ENCODE data around the gene NR2F1-AS1.

Gene NR2F1-AS1

DNA sequence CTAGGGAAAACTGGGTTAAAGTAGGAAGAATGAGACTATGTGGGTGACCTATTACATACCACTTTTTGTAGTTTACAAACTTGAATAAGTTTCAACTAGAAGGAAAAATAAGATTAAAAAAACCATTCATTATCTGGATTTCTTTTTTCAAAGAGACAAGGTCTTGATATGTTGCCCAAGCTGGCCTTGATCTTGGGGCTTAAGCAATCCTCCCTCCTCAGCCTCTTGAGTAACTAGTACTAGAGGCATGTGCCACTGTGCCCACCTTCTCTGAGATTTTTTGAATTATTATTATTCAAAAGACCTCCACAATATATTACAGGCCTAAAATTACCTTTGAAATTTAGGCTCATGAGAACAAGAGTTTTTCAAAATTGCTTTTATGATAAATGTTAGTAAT lies 63.2 kb downstream of the NR2F1-AS1 start:
- TF ChIP-seq EZH2 (optimal IDR thresholded peaks at IDR 0.05; ENCODE audit: low read depth, low read length) (no peak), EZH2phosphoT487 (IDR thresholded peaks at IDR 0.05; ENCODE audit: low read length) (no peak)
- TF ChIP-seq, protein P1, sequence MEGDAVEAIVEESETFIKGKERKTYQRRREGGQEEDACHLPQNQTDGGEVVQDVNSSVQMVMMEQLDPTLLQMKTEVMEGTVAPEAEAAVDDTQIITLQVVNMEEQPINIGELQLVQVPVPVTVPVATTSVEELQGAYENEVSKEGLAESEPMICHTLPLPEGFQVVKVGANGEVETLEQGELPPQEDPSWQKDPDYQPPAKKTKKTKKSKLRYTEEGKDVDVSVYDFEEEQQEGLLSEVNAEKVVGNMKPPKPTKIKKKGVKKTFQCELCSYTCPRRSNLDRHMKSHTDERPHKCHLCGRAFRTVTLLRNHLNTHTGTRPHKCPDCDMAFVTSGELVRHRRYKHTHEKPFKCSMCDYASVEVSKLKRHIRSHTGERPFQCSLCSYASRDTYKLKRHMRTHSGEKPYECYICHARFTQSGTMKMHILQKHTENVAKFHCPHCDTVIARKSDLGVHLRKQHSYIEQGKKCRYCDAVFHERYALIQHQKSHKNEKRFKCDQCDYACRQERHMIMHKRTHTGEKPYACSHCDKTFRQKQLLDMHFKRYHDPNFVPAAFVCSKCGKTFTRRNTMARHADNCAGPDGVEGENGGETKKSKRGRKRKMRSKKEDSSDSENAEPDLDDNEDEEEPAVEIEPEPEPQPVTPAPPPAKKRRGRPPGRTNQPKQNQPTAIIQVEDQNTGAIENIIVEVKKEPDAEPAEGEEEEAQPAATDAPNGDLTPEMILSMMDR (IDR thresholded peaks at IDR 0.05; ENCODE audit: low read length): no peak
- Histone ChIP-seq H3K4me2 (ENCODE audit: low read depth, low read length) (no peak overlapping the region), H3K9me2 (replicated peaks; ENCODE audit: insufficient read depth, low read length) (no peaks in the 10 kb centered on the region), H3K9me3 (replicated peaks; ENCODE audit: insufficient read depth, low read length) (no peaks in the 10 kb centered on the region), H3K36me3 (replicated peaks; ENCODE audit: insufficient read depth, low read length) (no peaks in the 10 kb centered on the region), H3K4me3 (ENCODE audit: low read length) (no peak overlapping the region), H3K27me3 (replicated peaks; ENCODE audit: insufficient read depth, low read length) (no peaks in the 10 kb centered on the region), H3K79me2 (ENCODE audit: low read length) (no peaks in the 10 kb centered on the region), H3F3A (ENCODE audit: insufficient read depth, low read length) (no peaks in the 10 kb centered on the region), H3K27ac (ENCODE audit: low read length) (no peak overlapping the region), H3K4me1 (ENCODE audit: low read length) (no peaks in the 10 kb centered on the region), H2AFZ (ENCODE audit: low read length) (no peak overlapping the region), H4K20me1 (ENCODE audit: insufficient read depth, low read length) (no peaks in the 10 kb centered on the region), H3K9ac (ENCODE audit: low read length) (no peak overlapping the region)
- no peak for DNase-seq

DNA sequence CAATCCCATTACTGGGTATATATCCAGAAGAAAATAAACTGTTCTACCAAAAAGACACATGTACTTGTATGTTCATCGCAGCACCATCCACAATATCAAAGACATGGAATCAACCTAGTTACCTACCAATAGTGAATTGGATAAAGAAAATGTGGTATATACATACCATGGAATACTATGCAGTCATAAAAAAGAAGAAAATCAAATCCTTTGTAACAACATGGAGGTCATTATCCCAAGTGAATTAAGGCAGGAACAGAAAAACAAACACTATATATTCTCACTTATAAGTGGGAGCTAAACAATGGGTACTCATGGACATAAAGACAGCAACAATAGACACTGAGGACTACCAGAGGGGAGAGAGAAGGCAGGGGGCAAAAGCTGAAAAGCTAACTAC lies 67.7 kb downstream of the NR2F1-AS1 start:
- Histone ChIP-seq H3F3A (ENCODE audit: insufficient read depth, low read length) (no peaks in the 10 kb centered on the region), H3K27me3 (replicated peaks; ENCODE audit: insufficient read depth, low read length) (no peaks in the 10 kb centered on the region), H3K27ac (ENCODE audit: low read length) (no peak overlapping the region), H3K4me2 (ENCODE audit: low read depth, low read length) (no peak overlapping the region), H2AFZ (ENCODE audit: low read length) (no peak overlapping the region), H3K4me3 (ENCODE audit: low read length) (no peak overlapping the region), H3K9ac (ENCODE audit: low read length) (no peak overlapping the region), H3K9me2 (replicated peaks; ENCODE audit: insufficient read depth, low read length) (no peaks in the 10 kb centered on the region), H3K4me1 (ENCODE audit: low read length) (no peaks in the 10 kb centered on the region), H3K36me3 (replicated peaks; ENCODE audit: insufficient read depth, low read length) (no peaks in the 10 kb centered on the region), H3K79me2 (ENCODE audit: low read length) (no peaks in the 10 kb centered on the region), H4K20me1 (ENCODE audit: insufficient read depth, low read length) (no peaks in the 10 kb centered on the region), H3K9me3 (replicated peaks; ENCODE audit: insufficient read depth, low read length) (no peaks in the 10 kb centered on the region)
- DNase-seq: no peak
- TF ChIP-seq, protein P1 (IDR thresholded peaks at IDR 0.05; ENCODE audit: low read length): no peak
- TF ChIP-seq EZH2 (optimal IDR thresholded peaks at IDR 0.05; ENCODE audit: low read depth, low read length) (no peak), EZH2phosphoT487 (IDR thresholded peaks at IDR 0.05; ENCODE audit: low read length) (no peak)

DNA sequence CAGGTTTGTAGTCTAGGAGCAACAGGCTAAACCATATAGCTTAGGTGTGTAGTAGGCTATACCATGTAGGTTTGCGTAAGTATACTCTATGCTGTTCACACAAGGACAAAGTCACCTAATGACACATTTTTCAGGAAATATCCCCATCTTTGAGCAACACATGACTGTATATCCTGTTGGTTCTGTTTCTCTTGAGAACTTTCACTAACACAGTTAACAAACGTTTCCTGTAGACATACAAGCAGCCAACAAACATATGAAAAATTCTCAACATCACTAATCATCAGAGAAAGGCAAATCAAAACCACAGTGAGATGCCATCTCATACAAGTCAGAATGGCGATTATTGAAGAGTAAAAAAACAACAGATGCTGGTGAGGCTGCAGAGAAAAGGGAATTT lies 68.2 kb downstream of the NR2F1-AS1 start:
- no peaks in the 10 kb centered on the region for H3K79me2 ChIP-seq (ENCODE audit: low read length)
- H3K27me3 ChIP-seq (replicated peaks; ENCODE audit: insufficient read depth, low read length): no peaks in the 10 kb centered on the region
- no peaks in the 10 kb centered on the region for H3K4me1 ChIP-seq (ENCODE audit: low read length)
- DNase-seq: no peak
- no peaks in the 10 kb centered on the region for H3K9me3 ChIP-seq (replicated peaks; ENCODE audit: insufficient read depth, low read length)
- no peak overlapping the region for H3K9ac ChIP-seq (ENCODE audit: low read length)
- no peak overlapping the region for H2AFZ ChIP-seq (ENCODE audit: low read length)
- no peaks in the 10 kb centered on the region for H3K9me2 ChIP-seq (replicated peaks; ENCODE audit: insufficient read depth, low read length)
- H3K4me2 ChIP-seq (ENCODE audit: low read depth, low read length): no peak overlapping the region
- H4K20me1 ChIP-seq (ENCODE audit: insufficient read depth, low read length): no peaks in the 10 kb centered on the region
- H3K4me3 ChIP-seq (ENCODE audit: low read length): no peak overlapping the region
- TF ChIP-seq, protein P1 (IDR thresholded peaks at IDR 0.05; ENCODE audit: low read length): no peak
- no peak for TF ChIP-seq EZH2phosphoT487 (IDR thresholded peaks at IDR 0.05; ENCODE audit: low read length)
- no peak for TF ChIP-seq EZH2 (optimal IDR thresholded peaks at IDR 0.05; ENCODE audit: low read depth, low read length)
- H3K27ac ChIP-seq (ENCODE audit: low read length): no peak overlapping the region
- no peaks in the 10 kb centered on the region for H3K36me3 ChIP-seq (replicated peaks; ENCODE audit: insufficient read depth, low read length)
- no peaks in the 10 kb centered on the region for H3F3A ChIP-seq (ENCODE audit: insufficient read depth, low read length)

Data from MM.1S (cell line).